Right lobe of liver (tissue), 6 donors: ENCODE measurements around the gene TAL2. TPM values are rescaled to one million over a fixed set of nuclear protein-coding genes. Genes with fewer than 3 reads are reported as not detected.

ENCODE experiments used
- ATAC-seq, 4 donors: fragments of 200-7000 bp; cut with Tn5 transposase; one replicate each; pipeline ENCODE4 v1.9.1; 2020; ENCODE audit warnings: mild to moderate bottlenecking in 4 of 4, moderate library complexity in 4 of 4
- DNase-seq, 3 donors: peaks; one replicate each; pipeline ENCODE4 v3.0.0-alpha.2; 2020
- H3K27ac ChIP-seq, 3 donors: fragments of 200-600 bp; one replicate each; pipeline ENCODE4 v1.8.0; 2022
- H3K27me3 ChIP-seq, 2 donors: fragments of 200-600 bp; one replicate each; pipeline ENCODE4 v1.8.0; 2022
- H3K36me3 ChIP-seq, 4 donors: fragments of 200-600 bp; sonication (generic) in 1 of 4; one replicate each; pipeline versions ENCODE4 v1.5.1 to v1.8.0; 2017 to 2022; ENCODE audit warnings: control low read depth in 1 of 4
- H3K4me1 ChIP-seq, 4 donors: fragments of 200-600 bp; sonication (generic) in 1 of 4; one replicate each; pipeline versions ENCODE4 v1.5.1 to v1.8.0; 2017 to 2022; ENCODE audit warnings: control low read depth in 1 of 4
- H3K4me3 ChIP-seq, 3 donors: fragments of 200-600 bp; one replicate each; pipeline ENCODE4 v1.8.0; 2022
- H3K9me3 ChIP-seq, 4 donors: fragments of 200-600 bp; sonication (generic) in 1 of 4; one replicate each; pipeline versions ENCODE4 v1.5.1 to v1.8.0; 2017 to 2022; ENCODE audit warnings: control low read depth in 1 of 4
- POLR2A ChIP-seq: fragments of 450-650 bp; IDR thresholded peaks from one replicate; pipeline ENCODE4 v1.6.1; 2017; ENCODE audit warnings: antibody characterized with exemption, mild to moderate bottlenecking
- WGBS: methylation state at CpG from one replicate; pipeline ENCODE4 v1.1.6; 2018; ENCODE audit warnings: low coverage, low lambda C conversion rate; ENCODE audit not compliant: insufficient coverage; ENCODE audit errors: missing lambda C conversion rate; 5-methylcytosine and 5-hydroxymethylcytosine counted together
- intact Hi-C, 2 donors: fragments of 100-400 bp; cut with DNase I; formaldehyde crosslinking; loops; one replicate each; pipeline versions ENCODE4 v1.11.2 to v1.14.1; 2022
- total RNA-seq, 6 experiments: library from RNA; depleted of rRNA in 2 of 6; stranded (reverse); fragments of >200 nt in 2 of 6; fragmentation: NEBNext Ultra II Directional in 3 of 6; extraction: Animal tissue kit (Norgen Biotek cat#: 25700) in 3 of 6; gene quantifications; one replicate each; pipeline versions ENCODE4 v1.1.0 to v1.2.4, GENCODE V29; 2016 to 2023
- TF ChIP-seq, protein P1 (sequence below), 4 donors: fragments of 200-600 bp in 3 of 4; fragments of 450-650 bp in 1 of 4; IDR thresholded peaks; one replicate each; pipeline versions ENCODE4 v1.5.1 to v1.8.0; 2016 to 2022; ENCODE audit warnings: antibody characterized with exemption in 4 of 4, mild to moderate bottlenecking in 2 of 4
- donor health status: DM: no; HTN: yes; CAD: no.
- donor health status: DM: no; HTN: no; CAD: no.
- donor health status: DM: no; HTN: no; CAD: no.
- donor health status: DM: no; HTN: yes; CAD: no.
- donor health status: DM: no; HTN: yes; CAD: no.

The TAL2 gene
- total RNA-seq, 6 experiments from 2014 or later: 0.49 to 0.56 TPM; not detected in 4

DNA sequence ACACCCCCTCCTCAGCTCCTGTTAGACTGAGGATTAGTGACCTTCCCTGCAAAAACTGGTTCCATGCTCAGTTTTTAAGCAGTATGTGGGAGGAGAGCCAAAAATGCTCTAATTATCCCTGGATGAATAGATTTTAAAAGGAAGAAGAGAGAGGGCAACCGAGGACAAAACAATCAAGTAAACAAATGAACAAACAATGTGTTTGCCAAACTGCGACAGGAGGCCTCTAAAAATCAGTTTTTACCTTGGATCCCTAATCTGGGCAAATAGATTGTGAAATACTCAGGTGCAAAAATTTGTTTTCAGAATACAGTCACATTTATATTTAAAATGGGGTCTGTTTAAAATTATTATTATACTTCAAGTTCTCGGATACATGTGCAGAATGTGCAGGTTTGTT, 8.5 kb downstream of the TAL2 start:
- WGBS: 35% methylated on average over 3 of the region's 3 CpGs
- no peak for DNase-seq
- H3K27ac ChIP-seq: no peak overlapping the region

DNA sequence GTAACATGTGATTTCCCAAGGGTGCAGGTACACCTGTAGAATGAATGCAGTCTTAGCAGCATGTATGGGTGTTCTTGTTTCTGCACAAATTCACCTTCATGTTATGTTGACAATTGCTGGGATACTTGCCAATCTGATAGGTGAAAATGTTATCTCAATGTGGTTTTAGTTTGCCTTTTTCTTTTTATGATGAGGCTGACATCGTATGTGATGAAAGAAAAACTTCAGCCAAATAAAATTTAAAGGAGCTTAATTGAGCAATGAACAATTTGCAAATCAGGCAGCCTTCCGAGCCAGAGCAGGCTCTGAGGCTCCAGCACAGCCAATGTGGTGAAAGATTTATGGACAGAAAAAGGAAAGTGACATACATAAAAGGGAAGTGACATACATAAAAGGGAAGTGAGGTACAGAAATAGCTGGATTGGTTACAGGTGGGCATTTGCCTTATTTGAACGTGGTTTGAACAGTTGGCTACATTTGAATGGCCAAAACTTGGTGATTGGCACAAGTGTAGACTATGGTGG, 10.5 kb downstream of the TAL2 start:
- ATAC-seq (peak in 3 of 4 donors; percentile 8 to 29 (median 24)), DNase-seq (no peak)
- Histone ChIP-seq H3K9me3 (no peaks in the 10 kb centered on the region), H3K4me1 (peaks cover 0 to 33% (median 2%) of the 10 kb centered on the region in 4 donors), H3K27ac (no peak overlapping the region), H3K27me3 (no peaks in the 10 kb centered on the region), H3K4me3 (no peak overlapping the region), H3K36me3 (no peaks in the 10 kb centered on the region)
- TF ChIP-seq POLR2A: no peak
- TF ChIP-seq, protein P1, sequence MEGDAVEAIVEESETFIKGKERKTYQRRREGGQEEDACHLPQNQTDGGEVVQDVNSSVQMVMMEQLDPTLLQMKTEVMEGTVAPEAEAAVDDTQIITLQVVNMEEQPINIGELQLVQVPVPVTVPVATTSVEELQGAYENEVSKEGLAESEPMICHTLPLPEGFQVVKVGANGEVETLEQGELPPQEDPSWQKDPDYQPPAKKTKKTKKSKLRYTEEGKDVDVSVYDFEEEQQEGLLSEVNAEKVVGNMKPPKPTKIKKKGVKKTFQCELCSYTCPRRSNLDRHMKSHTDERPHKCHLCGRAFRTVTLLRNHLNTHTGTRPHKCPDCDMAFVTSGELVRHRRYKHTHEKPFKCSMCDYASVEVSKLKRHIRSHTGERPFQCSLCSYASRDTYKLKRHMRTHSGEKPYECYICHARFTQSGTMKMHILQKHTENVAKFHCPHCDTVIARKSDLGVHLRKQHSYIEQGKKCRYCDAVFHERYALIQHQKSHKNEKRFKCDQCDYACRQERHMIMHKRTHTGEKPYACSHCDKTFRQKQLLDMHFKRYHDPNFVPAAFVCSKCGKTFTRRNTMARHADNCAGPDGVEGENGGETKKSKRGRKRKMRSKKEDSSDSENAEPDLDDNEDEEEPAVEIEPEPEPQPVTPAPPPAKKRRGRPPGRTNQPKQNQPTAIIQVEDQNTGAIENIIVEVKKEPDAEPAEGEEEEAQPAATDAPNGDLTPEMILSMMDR (IDR thresholded peaks at IDR 0.05): no peak
- whole genome bisulfite sequencing: 21% methylated on average over 3 of the region's 3 CpGs
- intact Hi-C loops: no loop called here

More for the DNA sequence above, 8.5 kb downstream of the TAL2 start:
- H3K9me3 ChIP-seq: no peaks in the 10 kb centered on the region
- H3K36me3 ChIP-seq: no peaks in the 10 kb centered on the region
- intact Hi-C loops: no loop called here
- no peak overlapping the region for H3K4me3 ChIP-seq
- H3K27me3 ChIP-seq: no peaks in the 10 kb centered on the region
- ATAC-seq: peak in 3 of 4 donors; percentile 57 to 66 (median 60)
- no peak for TF ChIP-seq POLR2A
- TF ChIP-seq, protein P1 (IDR thresholded peaks at IDR 0.05): no peak
- peaks cover 0 to 35% (median 2%) of the 10 kb centered on the region in 4 donors for H3K4me1 ChIP-seq

DNA sequence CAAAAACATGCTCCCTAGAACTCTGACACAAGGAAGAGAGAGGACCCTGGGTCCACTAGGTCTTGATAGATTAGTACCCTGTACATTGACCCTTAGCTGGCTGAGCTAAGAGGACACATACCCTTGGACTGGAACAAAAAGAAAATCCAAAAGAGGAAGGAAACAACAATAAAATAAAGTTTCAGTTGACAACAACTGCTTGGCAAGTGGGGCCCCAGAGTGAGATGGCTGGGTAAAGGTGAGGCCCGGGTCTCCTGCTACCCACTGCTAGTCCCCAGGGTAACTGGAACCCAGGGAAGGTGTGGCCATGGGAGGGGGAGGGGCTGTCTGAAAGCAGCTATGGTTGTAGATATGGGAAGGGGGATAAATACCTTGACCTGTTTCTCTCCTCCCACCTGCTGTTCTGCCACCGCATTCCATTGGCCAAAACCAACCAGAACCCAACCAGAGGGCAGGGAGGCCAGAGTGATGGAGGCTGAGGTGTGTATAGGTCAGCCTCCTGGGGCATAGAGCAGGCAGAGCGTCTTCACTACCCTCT, 11.7 kb downstream of the TAL2 start:
- ATAC-seq: no peak
- no peak overlapping the region for H3K4me3 ChIP-seq
- WGBS: 68% methylated on average over 3 of the region's 3 CpGs

DNA sequence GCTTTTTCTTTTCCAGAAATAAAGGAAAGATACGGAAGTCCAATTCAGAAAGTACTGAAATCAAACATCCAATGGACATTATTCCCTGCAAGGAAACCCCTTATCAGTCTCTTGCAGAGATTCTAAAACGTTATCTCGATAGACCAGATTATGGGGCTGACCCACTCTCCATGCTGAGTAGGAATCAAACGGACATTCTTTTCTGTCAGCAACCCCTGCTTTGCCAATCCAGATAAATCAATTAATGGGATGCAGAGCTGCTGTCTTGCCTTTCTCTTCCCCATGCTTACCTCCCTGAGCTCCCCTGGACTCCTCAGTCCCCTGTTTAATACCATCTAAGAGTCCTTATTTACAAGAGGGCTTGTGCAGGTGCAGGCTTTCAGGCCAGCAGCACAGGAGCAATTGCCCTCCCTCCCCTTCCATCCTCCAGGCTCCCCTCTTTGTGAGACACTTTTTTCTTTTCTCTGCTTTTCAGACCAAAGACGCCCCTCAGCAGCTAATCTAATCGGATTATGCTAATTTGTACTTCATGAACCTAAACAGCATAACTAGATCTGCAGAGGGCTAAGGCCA, 14.2 kb downstream of the TAL2 start:
- no peak for ATAC-seq
- H3K9me3 ChIP-seq: no peaks in the 10 kb centered on the region
- H3K4me1 ChIP-seq: peaks cover 0 to 25% (median 7%) of the 10 kb centered on the region in 4 donors
- H3K36me3 ChIP-seq: no peaks in the 10 kb centered on the region
- 74% methylated on average over 6 of the region's 6 CpGs for WGBS
- no peak overlapping the region for H3K4me3 ChIP-seq
- TF ChIP-seq POLR2A: no peak
- H3K27me3 ChIP-seq: no peaks in the 10 kb centered on the region
- intact Hi-C loops: no loop called here
- no peak for DNase-seq
- H3K27ac ChIP-seq: no peak overlapping the region

More for the DNA sequence above, 11.7 kb downstream of the TAL2 start:
- Histone ChIP-seq H3K4me1 (peaks cover 0 to 34% (median 3%) of the 10 kb centered on the region in 4 donors), H3K27me3 (no peaks in the 10 kb centered on the region), H3K9me3 (no peaks in the 10 kb centered on the region), H3K36me3 (no peaks in the 10 kb centered on the region), H3K27ac (no peak overlapping the region)
- intact Hi-C loops: no loop called here
- DNase-seq: no peak
- TF ChIP-seq POLR2A: no peak
- TF ChIP-seq, protein P1 (IDR thresholded peaks at IDR 0.05): no peak

DNA sequence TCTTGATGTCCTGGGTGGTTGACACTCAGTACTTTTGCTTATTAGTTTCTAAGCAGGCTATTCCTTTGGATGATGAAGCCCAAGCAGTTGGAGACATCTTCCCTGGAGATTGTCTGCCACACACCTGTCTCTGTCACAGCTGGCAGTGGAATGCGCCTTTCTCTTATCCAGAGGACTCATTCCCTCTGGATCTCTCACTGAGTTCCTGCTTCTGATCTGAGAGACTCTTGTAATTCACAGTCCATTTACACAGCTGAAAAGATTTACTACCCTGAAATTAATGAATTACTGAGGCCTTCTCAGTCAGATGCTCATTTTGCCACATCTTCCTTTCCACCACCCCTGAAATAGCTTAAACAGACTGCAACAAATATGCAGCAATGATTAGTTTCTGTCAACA, 15.9 kb downstream of the TAL2 start:
- Histone ChIP-seq H3K4me3 (no peak overlapping the region), H3K27me3 (no peaks in the 10 kb centered on the region), H3K4me1 (peaks cover 0 to 20% (median 5%) of the 10 kb centered on the region in 4 donors), H3K36me3 (no peaks in the 10 kb centered on the region), H3K9me3 (no peaks in the 10 kb centered on the region), H3K27ac (no peak overlapping the region)
- ATAC-seq: no peak
- TF ChIP-seq, protein P1 (IDR thresholded peaks at IDR 0.05): no peak
- DNase-seq: no peak
- intact Hi-C loops: no loop called here
- WGBS: no CpG with 5 or more reads among the region's 1 CpG
